Aortic smooth muscle cell (primary cell): ENCODE measurements around the gene ANKRD35. TPM values are rescaled to one million over a fixed set of nuclear protein-coding genes. Genes with fewer than 3 reads are reported as not detected.

Experiments used
- total RNA-seq: library from RNA; depleted of rRNA; stranded (reverse); fragments of >200 nt; gene quantifications from 2 replicates; pipeline ENCODE4 v1.2.3, GENCODE V29; 2014

The ANKRD35 gene, protein sequence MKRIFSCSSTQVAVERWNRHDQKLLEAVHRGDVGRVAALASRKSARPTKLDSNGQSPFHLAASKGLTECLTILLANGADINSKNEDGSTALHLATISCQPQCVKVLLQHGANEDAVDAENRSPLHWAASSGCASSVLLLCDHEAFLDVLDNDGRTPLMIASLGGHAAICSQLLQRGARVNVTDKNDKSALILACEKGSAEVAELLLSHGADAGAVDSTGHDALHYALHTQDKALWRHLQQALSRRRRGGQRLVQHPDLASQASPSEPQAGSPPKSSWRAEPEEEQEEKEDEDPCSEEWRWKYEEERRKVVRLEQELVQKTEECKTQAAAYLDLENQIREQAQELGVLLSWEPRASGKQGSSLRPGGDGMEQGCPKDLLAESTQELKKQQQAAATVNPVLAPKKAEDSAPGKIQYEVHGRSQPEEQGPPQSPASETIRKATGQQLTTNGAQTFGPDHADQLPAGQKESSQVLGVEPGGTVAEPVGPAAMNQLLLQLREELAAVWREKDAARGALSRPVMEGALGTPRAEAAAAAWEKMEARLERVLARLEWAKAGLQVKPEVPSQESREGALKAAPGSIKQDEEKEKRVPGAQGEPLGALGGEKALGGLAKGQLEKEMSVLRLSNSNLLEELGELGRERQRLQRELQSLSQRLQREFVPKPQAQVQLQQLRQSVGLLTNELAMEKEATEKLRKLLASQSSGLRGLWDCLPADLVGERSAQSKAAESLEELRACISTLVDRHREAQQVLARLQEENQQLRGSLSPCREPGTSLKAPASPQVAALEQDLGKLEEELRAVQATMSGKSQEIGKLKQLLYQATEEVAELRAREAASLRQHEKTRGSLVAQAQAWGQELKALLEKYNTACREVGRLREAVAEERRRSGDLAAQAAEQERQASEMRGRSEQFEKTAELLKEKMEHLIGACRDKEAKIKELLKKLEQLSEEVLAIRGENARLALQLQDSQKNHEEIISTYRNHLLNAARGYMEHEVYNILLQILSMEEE
- 8.5 and 11.2 TPM in 2 replicates for total RNA-seq

DNA sequence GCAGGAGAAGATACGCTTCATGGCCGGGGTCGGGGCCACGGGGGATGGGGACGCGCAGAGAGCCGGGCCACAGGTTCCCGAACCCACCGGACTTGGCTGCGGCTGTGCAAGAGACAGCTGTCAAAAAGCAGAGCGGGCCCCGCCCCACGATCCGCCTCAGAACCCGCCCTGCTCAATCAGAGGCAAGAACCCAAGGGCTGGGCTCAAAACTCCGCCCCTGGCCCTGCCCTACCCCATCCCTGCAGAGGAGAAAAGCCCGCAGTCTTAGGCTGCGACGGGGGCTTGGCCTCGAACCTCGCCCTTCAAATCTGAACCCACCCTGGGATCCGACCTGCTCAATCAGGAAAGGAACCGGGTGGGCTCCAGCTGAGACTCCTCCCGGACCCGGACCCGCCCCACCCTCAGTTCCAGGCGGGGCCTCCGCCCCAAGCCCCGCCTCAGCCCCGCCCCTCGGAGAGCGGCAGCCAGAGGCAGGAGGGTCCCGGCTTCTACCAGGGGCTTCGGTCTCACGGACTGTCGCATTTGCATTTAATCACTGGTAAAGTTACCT, at the start of gene ANKRD35:
Gene ANKRD35 (minus strand): TSS at position 129 of the 550 bp plus-strand sequence. CDS start 108 bp downstream, at position 21.

DNA sequence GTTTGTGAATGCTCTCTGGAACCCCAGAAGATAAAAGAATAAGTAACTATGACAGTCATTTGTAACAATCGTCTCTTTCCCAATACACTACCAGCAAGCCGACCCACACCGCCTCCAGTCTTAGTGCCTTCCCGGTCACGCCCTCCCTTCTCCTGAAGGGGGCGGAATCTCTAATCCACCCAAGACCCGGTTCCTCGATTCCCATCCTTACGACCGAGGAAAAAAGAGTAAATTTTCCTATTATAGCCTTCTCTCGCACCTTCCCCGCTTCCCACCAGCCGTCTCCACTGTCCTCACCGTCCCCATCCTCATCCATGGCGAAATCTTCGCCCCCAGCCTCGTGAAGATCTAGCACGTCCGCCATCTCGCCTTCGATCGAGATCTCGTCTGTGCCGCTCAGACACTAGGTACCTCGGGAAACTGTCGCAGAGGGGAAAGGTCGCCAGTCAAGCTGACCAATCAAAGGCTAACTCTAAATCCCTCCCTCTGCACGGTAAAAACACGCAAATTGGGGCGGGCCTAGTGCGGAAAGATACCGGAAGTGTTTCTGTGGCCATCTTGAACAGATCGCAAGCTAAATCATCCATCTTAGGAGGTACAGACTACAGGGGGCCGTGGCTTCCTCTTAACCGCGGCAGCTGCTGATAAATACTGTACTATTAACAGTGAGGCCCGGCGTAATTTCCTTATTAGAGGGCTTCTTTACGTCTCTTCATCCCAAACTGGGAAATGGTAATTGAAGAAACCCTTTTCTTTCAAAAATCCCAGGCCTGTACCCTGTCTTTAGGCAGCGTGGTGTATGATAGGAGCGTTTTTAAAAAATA, 41.6 kb upstream of the ANKRD35 start, which contains the start of gene RBM8A:
Gene RBM8A (minus strand): TSS at position 422 of the 824 bp plus-strand sequence. CDS start 58 bp downstream, at position 364.

DNA sequence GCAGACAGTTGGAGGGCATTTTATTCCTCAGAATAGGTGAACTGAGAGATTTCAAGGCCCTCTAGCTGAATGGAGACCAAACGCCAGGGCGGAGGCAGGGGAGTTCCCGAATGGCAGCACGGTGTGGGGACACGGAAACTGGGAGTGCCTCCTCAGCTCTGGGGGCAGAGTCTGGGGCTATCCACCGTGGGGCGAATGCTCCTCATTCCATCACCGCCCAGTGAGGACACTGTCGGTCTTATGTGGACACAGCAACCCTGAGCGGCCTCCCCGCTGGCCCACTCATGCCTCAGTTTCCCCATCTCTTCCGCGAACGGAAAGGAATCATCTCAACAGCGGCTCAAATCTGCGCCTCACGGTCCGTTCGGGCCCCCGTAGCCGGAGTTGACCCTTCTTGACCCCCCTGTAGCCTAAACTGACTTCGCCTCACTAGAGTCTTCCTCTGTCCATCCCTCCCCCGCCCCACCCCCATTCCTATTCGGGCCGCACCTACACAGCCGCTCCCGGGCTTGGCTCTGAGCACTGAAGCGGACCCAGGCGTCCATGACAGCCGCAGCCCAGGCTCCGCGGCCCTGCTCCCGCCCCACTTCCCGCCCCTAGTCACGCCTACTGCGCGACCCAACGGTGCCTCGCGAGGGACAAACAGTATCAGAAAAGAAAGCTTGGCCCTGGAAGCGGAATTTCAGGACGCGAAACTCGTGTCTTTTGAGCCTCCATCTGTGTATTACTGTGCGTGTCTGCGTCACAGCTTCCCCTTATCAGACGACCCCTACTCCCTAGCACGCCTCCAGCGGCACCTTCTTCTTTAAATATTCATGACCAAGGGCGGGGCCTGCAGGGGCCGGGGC, 32.7 kb upstream of the ANKRD35 start, which contains the start of gene PEX11B:
Gene PEX11B (minus strand): TSS at position 574 of the 848 bp plus-strand sequence. CDS start 29 bp downstream, at position 545.

DNA sequence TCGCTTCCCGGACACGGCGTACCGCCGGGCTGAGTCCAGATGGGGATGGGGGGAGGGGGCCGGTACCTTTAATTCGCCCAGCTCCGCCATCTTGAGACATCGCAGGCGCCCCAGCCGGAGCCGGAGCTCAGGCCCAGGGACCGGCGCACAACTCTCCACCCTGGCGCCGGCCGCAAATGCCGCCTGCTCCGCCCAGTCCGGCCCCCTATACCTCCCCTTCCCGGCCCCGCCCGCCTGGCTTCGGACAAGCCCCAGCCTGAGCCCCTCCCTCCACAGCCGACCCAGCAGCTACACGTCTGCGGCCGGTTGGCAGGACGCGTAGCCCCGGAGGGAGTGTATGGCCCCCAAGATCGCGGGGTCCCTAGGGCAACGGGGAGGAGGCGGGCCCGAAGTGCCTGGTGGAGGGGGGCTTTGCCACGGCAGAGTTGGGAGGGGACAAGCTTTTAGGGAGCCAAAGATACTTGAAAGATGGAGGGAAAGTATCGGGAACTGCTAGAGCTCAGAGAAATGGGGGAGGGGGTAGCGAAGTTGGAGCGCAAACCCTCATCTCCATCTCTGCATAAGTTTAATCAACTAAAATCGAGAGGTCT, 26.7 kb downstream of the ANKRD35 start, which contains the start of gene PIAS3:
Gene PIAS3 (minus strand): TSS at position 181 of the 590 bp plus-strand sequence. CDS start 91 bp downstream, at position 90.

DNA sequence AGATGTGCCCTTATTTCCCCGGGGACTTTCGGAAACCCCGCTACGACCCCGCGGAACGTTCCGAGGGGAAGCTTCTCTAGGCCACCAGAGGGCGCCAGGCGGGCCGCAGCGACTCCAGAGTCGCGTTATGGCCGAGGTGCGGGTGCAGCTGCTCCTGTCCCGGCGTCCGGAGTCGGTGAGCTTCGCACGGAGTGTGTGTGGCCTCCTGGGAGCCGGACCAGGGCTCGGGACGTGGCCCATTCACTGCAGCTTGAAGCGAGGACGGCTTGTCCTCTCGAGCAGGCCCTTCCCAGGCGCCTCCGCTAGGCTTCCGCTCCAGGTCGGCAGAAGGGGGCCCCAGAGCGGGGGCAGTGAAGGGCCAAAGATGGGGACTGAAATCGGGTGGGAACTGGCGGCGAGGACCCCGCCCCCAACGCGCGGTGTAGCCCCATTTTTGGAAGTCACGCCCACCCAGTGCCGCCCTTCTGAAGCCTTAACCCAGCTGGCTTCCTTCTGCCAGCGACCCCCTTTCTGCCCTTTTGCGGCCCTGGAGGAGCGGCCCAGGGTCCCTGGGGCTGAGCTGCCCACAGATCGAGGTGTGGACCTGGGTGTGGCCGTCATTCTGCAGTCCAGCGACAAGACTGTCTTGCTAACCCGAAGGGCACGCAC, 40.0 kb downstream of the ANKRD35 start, which contains the start of gene NUDT17:
Gene NUDT17 (plus strand): TSS at position 117 of the 648 bp plus-strand sequence. CDS start 11 bp downstream, at position 128.

DNA sequence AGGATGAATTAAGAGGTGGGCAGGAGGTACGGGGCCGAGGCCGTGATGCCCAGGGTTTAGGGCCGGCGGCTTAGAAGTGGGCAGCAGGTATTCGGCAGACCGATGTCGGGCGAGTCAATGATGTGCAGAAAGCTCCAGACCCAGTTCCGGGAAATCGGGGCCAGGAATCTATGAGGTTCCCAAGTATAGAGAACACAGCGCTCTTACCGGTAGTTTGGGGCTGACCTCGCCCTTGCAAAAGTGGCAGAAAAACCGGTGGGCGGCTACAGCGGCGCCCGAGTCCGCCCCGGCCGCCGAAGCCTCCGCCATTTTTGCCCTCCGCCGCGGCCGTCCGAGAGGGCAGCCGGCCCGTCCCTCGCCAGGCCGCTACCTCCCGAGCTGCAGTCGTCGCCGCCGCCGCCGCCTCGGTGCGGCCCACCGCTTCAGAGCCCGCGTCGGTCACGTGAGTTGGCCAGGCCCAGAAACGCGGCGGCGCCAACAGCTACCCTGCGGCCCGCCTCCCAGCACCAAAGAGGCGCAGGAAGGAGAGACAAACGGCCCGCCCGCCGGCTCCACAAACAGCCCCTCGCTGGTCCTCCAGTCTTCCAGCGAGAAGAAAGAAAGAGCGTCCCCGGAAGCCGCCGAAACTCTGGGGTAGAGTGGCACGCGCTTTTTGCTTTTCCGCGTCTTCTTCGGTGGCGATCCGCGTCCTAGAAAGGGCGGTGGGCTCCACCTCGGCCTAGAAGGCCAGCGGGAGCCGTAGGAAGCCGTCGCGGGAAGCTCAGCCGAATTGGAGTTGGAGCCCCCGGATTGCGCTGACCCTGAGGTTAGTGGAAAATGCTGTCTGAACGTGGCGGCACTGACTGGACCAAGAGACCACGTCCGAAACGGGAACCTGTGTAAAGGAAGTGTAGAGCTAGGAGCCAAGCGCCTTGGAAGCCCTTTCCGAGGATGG, 61.8 kb downstream of the ANKRD35 start, which contains the start of the genes POLR3C and RNF115:
Gene POLR3C (plus strand): TSS at position 636 of the 934 bp plus-strand sequence. CDS start 1,577 bp downstream, outside the sequence.
Gene RNF115 (minus strand): TSS at position 531 of the 934 bp plus-strand sequence. CDS start 222 bp downstream, at position 309.

Other genes with a start within 250 kb of the ANKRD35 start
- gene PDZK1, start 178.5 kb downstream of the ANKRD35 start, total RNA-seq: 0.40 and 0.75 TPM in 2 replicates
- not detected in 2 replicates for gene CD160, start 166.4 kb downstream of the ANKRD35 start, total RNA-seq
- 11.9 and 17.2 TPM in 2 replicates for gene RNF115, start 61.8 kb downstream of the ANKRD35 start, total RNA-seq
- gene POLR3C, start 61.7 kb downstream of the ANKRD35 start, total RNA-seq: 30.8 and 32.3 TPM in 2 replicates
- gene NUDT17, start 40.2 kb downstream of the ANKRD35 start, total RNA-seq: 3.7 and 4.1 TPM in 2 replicates
- 8.1 and 14.1 TPM in 2 replicates for gene PIAS3, start 26.8 kb downstream of the ANKRD35 start, total RNA-seq
- 36.7 and 59.4 TPM in 2 replicates for gene ITGA10, start 24.2 kb upstream of the ANKRD35 start, total RNA-seq
- 31.0 and 31.4 TPM in 2 replicates for gene PEX11B, start 32.9 kb upstream of the ANKRD35 start, total RNA-seq
- gene RBM8A, start 41.6 kb upstream of the ANKRD35 start, total RNA-seq: 116 and 118 TPM in 2 replicates
- 16.9 and 21.9 TPM in 2 replicates for gene LIX1L, start 72.2 kb upstream of the ANKRD35 start, total RNA-seq
- gene ANKRD34A, start 78.7 kb upstream of the ANKRD35 start, total RNA-seq: 0.40 and 0.62 TPM in 2 replicates
- gene POLR3GL, start 78.8 kb upstream of the ANKRD35 start, total RNA-seq: 26.4 and 27.6 TPM in 2 replicates
- gene TXNIP, start 110.7 kb upstream of the ANKRD35 start, total RNA-seq: 21.0 and 51.5 TPM in 2 replicates
- 0.06 TPM in 1 of 2 replicates, not detected in the other for gene HJV, start 135.9 kb upstream of the ANKRD35 start, total RNA-seq